Cardiac muscle cell (in vitro differentiated cells and primary cell): ENCODE data around the gene TTF1. TPM values are rescaled to one million over a fixed set of nuclear protein-coding genes. Genes with fewer than 3 reads are reported as not detected.
A peak's percentile ranks its signal among the peaks of the same experiment; 100 is the strongest.

Experiments
- DNase-seq, 2 donors: peaks; one replicate each; pipeline versions ENCODE4 v3.0.0 to v3.0.0-alpha.2; 2010 to 2017; ENCODE audit warnings: low read depth in 1 of 2, low spot score in 1 of 2
- H3K27ac ChIP-seq: fragments of 200-600 bp; sonication (generic); 2 replicates; pipeline ENCODE4 v1.5.1; 2016
- H3K27me3 ChIP-seq: fragments of 200-600 bp; sonication (generic); 2 replicates; pipeline ENCODE4 v1.6.0; 2016; ENCODE audit warnings: control low read depth
- H3K36me3 ChIP-seq: fragments of 200-600 bp; sonication (generic); 2 replicates; pipeline ENCODE4 v1.5.1; 2016; ENCODE audit warnings: control low read depth
- H3K4me1 ChIP-seq: fragments of 200-600 bp; sonication (generic); 2 replicates; pipeline ENCODE4 v1.8.1; 2017; ENCODE audit warnings: low read depth, mild to moderate bottlenecking, mixed run types
- H3K4me3 ChIP-seq: fragments of 200-600 bp; sonication (generic); 2 replicates; pipeline ENCODE4 v1.5.1; 2016; ENCODE audit warnings: mild to moderate bottlenecking
- H3K9me3 ChIP-seq: fragments of 200-600 bp; sonication (generic); 2 replicates; pipeline ENCODE4 v1.5.1; 2017; ENCODE audit warnings: low read depth, mild to moderate bottlenecking, control low read depth
- polyA plus RNA-seq: library from polyadenylated mRNA; unstranded; fragments of >200 nt; fragmentation: Nextera tagmentation; extraction: Ambion mirVana; gene quantifications from 2 replicates; pipeline ENCODE4 v1.2.1, GENCODE V29; 2016
- total RNA-seq: library from RNA; depleted of rRNA; stranded (reverse); fragments of >200 nt; gene quantifications from 2 replicates; pipeline ENCODE4 v1.2.3, GENCODE V29; 2016
- TF ChIP-seq, protein P1 (sequence below): IDR thresholded peaks from 2 replicates; pipeline ENCODE4 v1.5.1; 2012; ENCODE audit warnings: low read depth, mild to moderate bottlenecking, low read length

TTF1 gene
- total and polyA plus RNA-seq, 2 experiments from 2014 or later: 8.8 to 10.9 TPM

DNA sequence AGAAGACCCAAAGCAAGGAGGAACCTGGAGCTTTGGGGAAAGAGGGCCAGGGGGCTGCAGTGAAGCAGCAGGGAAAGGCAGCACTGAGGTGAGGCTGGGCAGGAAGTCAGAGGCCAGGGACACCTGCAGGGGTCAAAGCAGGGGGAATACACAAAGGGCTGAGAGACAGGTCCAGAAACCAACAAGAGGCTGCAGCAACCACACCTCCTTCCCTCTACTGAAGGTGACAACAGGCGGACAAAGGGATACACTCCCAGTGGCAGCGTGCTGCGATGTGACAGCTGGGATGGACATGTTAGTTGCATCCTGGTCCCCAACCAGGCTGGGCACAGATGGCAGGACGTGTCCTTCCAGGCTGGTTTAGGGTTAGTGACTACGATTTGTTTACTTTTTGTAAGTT lies 15.9 kb upstream of the TTF1 start:
- H3K4me1 ChIP-seq: no peaks in the 10 kb centered on the region
- H3K36me3 ChIP-seq: no peaks in the 10 kb centered on the region
- H3K4me3 ChIP-seq: no peak overlapping the region
- H3K9me3 ChIP-seq: no peaks in the 10 kb centered on the region
- no peak overlapping the region for H3K27ac ChIP-seq
- H3K27me3 ChIP-seq: no peaks in the 10 kb centered on the region
- no peak for DNase-seq
- TF ChIP-seq, protein P1, sequence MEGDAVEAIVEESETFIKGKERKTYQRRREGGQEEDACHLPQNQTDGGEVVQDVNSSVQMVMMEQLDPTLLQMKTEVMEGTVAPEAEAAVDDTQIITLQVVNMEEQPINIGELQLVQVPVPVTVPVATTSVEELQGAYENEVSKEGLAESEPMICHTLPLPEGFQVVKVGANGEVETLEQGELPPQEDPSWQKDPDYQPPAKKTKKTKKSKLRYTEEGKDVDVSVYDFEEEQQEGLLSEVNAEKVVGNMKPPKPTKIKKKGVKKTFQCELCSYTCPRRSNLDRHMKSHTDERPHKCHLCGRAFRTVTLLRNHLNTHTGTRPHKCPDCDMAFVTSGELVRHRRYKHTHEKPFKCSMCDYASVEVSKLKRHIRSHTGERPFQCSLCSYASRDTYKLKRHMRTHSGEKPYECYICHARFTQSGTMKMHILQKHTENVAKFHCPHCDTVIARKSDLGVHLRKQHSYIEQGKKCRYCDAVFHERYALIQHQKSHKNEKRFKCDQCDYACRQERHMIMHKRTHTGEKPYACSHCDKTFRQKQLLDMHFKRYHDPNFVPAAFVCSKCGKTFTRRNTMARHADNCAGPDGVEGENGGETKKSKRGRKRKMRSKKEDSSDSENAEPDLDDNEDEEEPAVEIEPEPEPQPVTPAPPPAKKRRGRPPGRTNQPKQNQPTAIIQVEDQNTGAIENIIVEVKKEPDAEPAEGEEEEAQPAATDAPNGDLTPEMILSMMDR: no peak

DNA sequence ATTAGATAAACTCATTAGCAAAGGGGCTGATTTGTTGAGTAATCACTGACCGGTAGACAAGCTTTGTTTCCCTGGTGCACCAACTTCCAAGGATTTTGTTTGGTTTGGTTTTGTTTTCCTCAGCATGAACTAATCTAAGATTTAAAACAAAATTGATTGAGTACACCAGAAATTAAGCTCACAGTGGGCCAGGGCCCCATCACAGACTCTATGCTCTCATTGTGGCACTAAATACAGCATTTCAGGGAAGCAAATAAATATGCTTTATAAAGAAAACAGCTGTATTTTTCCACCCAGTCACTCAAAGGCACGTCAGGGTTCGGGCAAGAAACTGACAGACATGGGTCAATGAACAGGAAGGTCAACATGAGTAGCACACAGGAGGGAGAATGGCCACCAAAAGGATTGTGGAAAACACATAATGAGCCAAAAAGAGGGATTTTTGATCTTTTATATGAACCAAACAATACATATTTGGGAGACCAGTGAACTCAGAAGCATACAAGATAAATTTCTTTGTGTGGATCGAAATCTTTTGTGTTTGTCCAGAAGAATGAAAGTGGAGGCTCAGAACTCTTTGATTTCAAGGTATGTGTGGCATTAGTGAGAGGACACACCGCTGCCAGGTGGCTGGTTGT lies 12.2 kb upstream of the TTF1 start:
- H3K27me3 ChIP-seq: peaks cover 17% of the 10 kb centered on the region
- no peaks in the 10 kb centered on the region for H3K36me3 ChIP-seq
- no peak for DNase-seq
- H3K4me1 ChIP-seq: no peaks in the 10 kb centered on the region
- no peak overlapping the region for H3K27ac ChIP-seq
- no peak overlapping the region for H3K4me3 ChIP-seq
- TF ChIP-seq, protein P1: no peak
- no peaks in the 10 kb centered on the region for H3K9me3 ChIP-seq

DNA sequence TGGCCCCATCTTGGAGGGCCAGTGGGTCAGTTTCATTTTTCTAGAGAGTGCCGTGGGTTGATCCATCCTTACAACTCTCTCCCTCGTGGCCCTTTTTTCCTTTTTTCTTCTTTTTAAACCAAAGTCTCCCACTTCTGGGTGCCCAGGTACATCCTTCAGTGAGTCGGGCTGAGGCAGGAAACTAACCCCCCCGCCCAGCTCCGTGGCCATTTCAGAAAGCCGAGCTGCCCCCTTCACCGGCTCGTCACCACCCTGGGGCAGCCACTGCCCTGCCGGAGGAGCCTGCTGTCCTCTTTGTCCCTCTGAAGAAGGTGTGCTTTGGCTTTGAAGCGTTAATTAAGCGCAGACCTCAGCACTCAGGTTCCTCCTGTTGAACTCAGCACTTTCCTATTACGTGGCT lies 8.5 kb upstream of the TTF1 start:
- TF ChIP-seq, protein P1: no peak
- no peak for DNase-seq
- Histone ChIP-seq H3K4me1 (no peaks in the 10 kb centered on the region), H3K36me3 (no peaks in the 10 kb centered on the region), H3K9me3 (no peaks in the 10 kb centered on the region), H3K4me3 (no peak overlapping the region), H3K27me3 (peaks cover 41% of the 10 kb centered on the region), H3K27ac (no peak overlapping the region)

DNA sequence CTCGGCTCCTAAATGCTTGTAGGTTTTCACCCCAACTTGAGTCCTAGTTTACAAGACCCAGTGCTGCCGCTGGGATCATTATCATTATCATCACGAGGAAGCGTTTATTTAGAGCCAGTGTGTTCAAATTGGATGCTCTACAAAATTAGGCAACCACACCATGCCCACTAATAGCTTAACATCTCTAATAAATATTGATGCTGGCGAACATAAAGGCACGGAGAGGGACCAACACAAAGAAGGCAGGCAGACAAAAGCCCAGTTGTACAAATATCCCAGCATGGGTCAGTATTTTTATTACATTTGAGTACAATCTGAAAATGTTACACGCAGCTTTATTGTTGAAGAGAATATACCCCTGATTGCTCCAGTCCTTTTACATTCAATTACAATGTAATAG lies 8.1 kb upstream of the TTF1 start:
- no peak for DNase-seq
- H3K36me3 ChIP-seq: no peaks in the 10 kb centered on the region
- TF ChIP-seq, protein P1: no peak
- no peaks in the 10 kb centered on the region for H3K9me3 ChIP-seq
- no peak overlapping the region for H3K4me3 ChIP-seq
- H3K4me1 ChIP-seq: no peaks in the 10 kb centered on the region
- no peak overlapping the region for H3K27ac ChIP-seq
- peaks cover 45% of the 10 kb centered on the region for H3K27me3 ChIP-seq

DNA sequence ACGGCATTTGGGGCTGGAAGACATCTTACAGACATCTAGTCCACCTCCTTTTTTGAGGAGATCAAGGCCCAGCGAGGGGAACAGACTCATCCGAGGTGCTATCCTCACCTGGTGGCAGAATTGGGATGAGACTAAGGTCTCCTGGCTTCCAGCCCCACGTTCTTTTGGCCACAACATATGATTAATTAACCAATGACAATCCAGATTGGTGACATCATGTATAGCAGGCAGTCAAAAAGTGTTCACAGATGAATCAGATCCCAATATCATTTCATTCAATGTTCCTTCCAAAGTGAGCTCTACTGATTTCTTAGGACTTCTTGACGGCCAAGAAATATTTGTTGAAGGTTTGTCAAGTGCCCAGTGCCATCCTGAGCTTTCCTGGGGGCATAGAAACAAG lies 7.3 kb upstream of the TTF1 start:
- Histone ChIP-seq H3K36me3 (no peaks in the 10 kb centered on the region), H3K27ac (no peak overlapping the region), H3K9me3 (no peaks in the 10 kb centered on the region), H3K4me3 (no peak overlapping the region), H3K27me3 (peaks cover 52% of the 10 kb centered on the region), H3K4me1 (no peaks in the 10 kb centered on the region)
- TF ChIP-seq, protein P1: no peak
- no peak for DNase-seq

DNA sequence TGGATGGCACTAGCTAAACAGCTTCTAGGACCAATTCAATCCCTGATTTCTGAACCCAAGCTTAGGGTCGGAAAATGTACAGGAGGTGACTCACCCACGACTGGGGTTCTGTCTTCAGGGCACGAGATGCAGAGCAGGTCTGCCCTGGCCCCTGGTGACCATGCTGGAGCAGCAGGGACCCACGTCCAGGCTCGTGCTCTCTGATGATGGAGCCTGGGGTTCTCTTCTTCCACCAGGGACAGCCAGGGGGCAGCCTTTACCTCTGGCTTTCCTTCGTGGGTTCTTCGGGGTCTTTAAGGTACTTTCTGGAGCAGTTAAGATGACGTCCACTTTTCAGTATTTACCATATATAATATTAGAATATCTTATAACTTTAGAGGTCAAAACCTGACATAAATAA lies 5.4 kb upstream of the TTF1 start:
- no peaks in the 10 kb centered on the region for H3K4me1 ChIP-seq
- no peaks in the 10 kb centered on the region for H3K36me3 ChIP-seq
- DNase-seq: peak; percentile 21 to 54
- H3K4me3 ChIP-seq: no peak overlapping the region
- H3K27me3 ChIP-seq: peaks cover 52% of the 10 kb centered on the region
- H3K27ac ChIP-seq: no peak overlapping the region
- TF ChIP-seq, protein P1: peak; percentile 70
- H3K9me3 ChIP-seq: no peaks in the 10 kb centered on the region
